Activated CD4-positive, alpha-beta memory T cell treated with anti-CD3 and anti-CD28 coated beads for 36 hours (primary cell): ENCODE data around the gene AREG. TPM values are rescaled to one million over a fixed set of nuclear protein-coding genes. Genes with fewer than 3 reads are reported as not detected.

Source experiments
- CTCF ChIA-PET: fragments of 350-600 bp; sonication (Branson Sonifier 250); formaldehyde crosslinking; loops from one replicate; lab custom pipeline; 2021; ENCODE audit warnings: antibody characterized with exemption, inconsistent platforms; lab: Charles Lee
- POLR2A ChIA-PET: fragments of 350-600 bp; sonication (Branson Sonifier 250); formaldehyde crosslinking; loops from one replicate; lab custom pipeline; 2021; ENCODE audit warnings: antibody characterized with exemption; lab: Charles Lee
- DNase-seq: peaks from one replicate; pipeline ENCODE4 v3.0.0-alpha.2; 2020
- H3K27ac Mint-ChIP-seq: one replicate; pipeline ENCODE4 v1.8.0; 2021; ENCODE audit warnings: mixed read lengths
- H3K27me3 Mint-ChIP-seq: one replicate; pipeline ENCODE4 v1.8.0; 2021; ENCODE audit warnings: mixed read lengths
- H3K36me3 Mint-ChIP-seq: one replicate; pipeline ENCODE4 v1.8.0; 2021; ENCODE audit warnings: mixed read lengths
- H3K4me1 Mint-ChIP-seq: one replicate; pipeline ENCODE4 v1.8.0; 2021; ENCODE audit warnings: low read depth, mixed read lengths
- H3K4me3 Mint-ChIP-seq: one replicate; pipeline ENCODE4 v1.8.0; 2021; ENCODE audit warnings: mild to moderate bottlenecking, mixed read lengths
- H3K9me3 Mint-ChIP-seq: one replicate; pipeline ENCODE4 v1.8.0; 2021; ENCODE audit warnings: mixed read lengths
- intact Hi-C: fragments of 100-400 bp; cut with micrococcal nuclease; formaldehyde crosslinking; loops from one replicate; pipeline ENCODE4 v1.15.1; 2023
- total RNA-seq, 2 experiments: library from RNA; stranded (reverse); gene quantifications; one replicate each; pipeline ENCODE4 v1.2.3, GENCODE V29; 2021

Gene AREG
- total RNA-seq, 2 experiments from 2014 or later = 0.36 to 0.74 TPM

DNA sequence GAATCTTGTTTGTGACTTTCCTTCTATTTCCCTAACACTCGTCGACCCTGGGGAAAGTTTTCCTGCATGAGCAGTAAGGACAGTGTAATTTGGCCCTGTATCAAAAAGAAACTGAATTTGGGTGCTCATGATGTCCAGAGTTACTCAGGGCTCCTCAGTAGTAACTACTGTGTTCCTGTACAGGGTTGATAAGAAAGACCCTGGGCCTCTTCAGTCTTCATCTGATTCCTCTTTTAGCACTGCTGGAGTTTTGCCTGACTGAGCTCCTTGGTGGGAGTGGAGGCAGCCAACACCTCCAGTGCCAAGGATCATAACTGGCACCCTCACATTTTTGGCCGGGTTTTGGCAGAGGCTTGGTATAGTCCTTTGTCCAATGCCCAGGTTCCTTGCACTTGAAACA, 7.1 kb upstream of the AREG start:
- ChIA-PET POLR2A (no interaction called here), CTCF (no interaction called here)
- H3K4me1 Mint-ChIP-seq = no peaks in the 10 kb centered on the region

DNA sequence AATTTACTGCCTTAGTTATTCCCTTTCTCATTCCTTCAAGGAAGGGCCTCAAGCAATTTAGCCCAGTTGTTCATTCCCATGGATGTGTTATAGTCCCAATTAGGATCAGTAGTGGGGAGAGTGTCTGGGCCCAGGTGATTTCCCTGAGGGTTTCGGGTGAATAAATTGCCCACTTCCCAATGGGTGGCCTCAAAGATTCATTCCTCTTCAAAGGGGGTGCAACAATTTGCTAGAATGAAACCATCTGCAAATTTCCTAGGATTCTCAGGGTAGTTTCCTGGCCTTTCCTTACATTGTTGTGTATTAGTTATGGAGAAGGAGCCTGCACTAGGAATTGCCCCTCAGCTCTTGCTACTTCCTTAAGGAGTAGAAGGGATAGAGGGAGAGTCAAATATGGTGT, 6.3 kb upstream of the AREG start:
- no peak overlapping the region for H3K27ac Mint-ChIP-seq

More for the DNA sequence above, 7.1 kb upstream of the AREG start:
- no peak overlapping the region for H3K27ac Mint-ChIP-seq
- H3K9me3 Mint-ChIP-seq = no peaks in the 10 kb centered on the region
- intact Hi-C loops = no loop called here
- DNase-seq = no peak
- H3K36me3 Mint-ChIP-seq = no peaks in the 10 kb centered on the region
- H3K27me3 Mint-ChIP-seq = peaks cover 3% of the 10 kb centered on the region
- no peak overlapping the region for H3K4me3 Mint-ChIP-seq

DNA sequence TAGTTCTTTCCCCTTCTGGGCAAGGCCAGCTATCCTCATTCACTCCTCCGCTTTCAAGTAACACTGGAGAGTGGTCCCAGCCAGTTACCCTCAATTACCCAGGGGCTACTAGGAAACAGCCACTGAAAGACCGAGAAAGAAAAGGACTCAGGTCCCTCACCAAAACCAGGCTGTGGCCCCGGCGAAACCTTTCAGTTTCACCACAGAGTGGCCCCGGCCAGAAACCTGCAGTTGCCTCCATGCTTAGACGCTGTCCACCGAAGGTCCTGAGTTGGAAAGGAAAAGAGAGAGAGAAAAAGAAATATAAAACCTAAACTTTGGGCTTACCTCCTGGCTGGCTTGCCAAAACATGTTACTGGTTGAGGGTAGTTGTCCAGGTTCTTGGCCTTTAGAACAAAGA, 5.0 kb upstream of the AREG start:
- Mint-ChIP-seq H3K27ac (no peak overlapping the region), H3K36me3 (no peaks in the 10 kb centered on the region), H3K4me3 (no peak overlapping the region), H3K9me3 (no peaks in the 10 kb centered on the region), H3K27me3 (peaks cover 2% of the 10 kb centered on the region), H3K4me1 (peaks cover 8% of the 10 kb centered on the region)
- ChIA-PET CTCF (no interaction called here), POLR2A (no interaction called here)
- DNase-seq = no peak
- intact Hi-C loops = no loop called here

More for the DNA sequence above, 6.3 kb upstream of the AREG start:
- intact Hi-C loops = no loop called here
- ChIA-PET CTCF (no interaction called here), POLR2A (no interaction called here)
- no peaks in the 10 kb centered on the region for H3K9me3 Mint-ChIP-seq
- no peak for DNase-seq
- no peak overlapping the region for H3K4me3 Mint-ChIP-seq
- peaks cover 3% of the 10 kb centered on the region for H3K27me3 Mint-ChIP-seq
- H3K36me3 Mint-ChIP-seq = no peaks in the 10 kb centered on the region
- no peaks in the 10 kb centered on the region for H3K4me1 Mint-ChIP-seq

DNA sequence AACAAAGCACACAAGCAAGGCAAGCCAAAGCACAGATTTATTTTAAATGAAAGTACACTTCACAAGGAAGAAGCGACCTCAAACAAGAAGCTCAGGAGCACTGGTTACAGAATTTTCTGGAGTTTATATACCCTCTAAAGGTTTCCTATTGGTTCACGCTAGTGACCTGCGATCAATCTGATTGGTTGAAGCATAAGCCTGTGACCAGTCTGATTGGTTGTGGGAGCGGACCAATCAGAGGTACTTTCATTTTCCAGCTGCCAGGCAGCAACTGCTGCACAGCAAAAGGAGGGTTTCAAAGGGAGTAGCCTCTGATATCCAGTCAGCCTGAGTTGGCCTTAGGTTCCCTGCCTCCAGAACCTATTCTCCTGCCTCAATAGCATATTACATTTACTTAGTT, 4.6 kb upstream of the AREG start:
- POLR2A ChIA-PET = no interaction called here
- intact Hi-C loops = no loop called here
- peaks cover 2% of the 10 kb centered on the region for H3K27me3 Mint-ChIP-seq
- DNase-seq = no peak
- no peak overlapping the region for H3K4me3 Mint-ChIP-seq
- H3K9me3 Mint-ChIP-seq = no peaks in the 10 kb centered on the region
- no peaks in the 10 kb centered on the region for H3K36me3 Mint-ChIP-seq
- H3K27ac Mint-ChIP-seq = no peak overlapping the region
- H3K4me1 Mint-ChIP-seq = peaks cover 8% of the 10 kb centered on the region
- CTCF ChIA-PET = no interaction called here

DNA sequence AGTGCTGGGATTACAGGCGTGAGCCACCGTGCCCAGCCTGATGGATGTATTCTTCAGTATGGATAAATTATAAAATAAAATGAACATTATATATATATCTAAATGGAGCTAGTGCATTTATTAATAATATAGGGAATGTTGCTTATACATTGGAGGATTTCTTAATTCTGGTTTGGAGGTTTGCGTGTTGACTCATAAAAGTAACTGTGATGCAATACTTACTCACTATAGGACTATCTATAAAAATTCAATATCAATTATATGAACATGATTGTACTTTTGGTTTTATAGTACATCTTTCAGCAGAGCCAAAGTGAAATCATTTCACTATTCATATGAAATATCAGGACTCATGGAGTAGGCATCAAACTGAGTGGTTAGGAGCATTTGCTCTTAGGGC, 3.2 kb upstream of the AREG start:
- H3K9me3 Mint-ChIP-seq = no peaks in the 10 kb centered on the region
- peaks cover 2% of the 10 kb centered on the region for H3K27me3 Mint-ChIP-seq
- POLR2A ChIA-PET = no interaction called here
- CTCF ChIA-PET = no interaction called here
- no peak overlapping the region for H3K27ac Mint-ChIP-seq
- DNase-seq = no peak
- intact Hi-C loops = no loop called here
- H3K4me3 Mint-ChIP-seq = no peak overlapping the region
- H3K36me3 Mint-ChIP-seq = no peaks in the 10 kb centered on the region
- peaks cover 14% of the 10 kb centered on the region for H3K4me1 Mint-ChIP-seq

DNA sequence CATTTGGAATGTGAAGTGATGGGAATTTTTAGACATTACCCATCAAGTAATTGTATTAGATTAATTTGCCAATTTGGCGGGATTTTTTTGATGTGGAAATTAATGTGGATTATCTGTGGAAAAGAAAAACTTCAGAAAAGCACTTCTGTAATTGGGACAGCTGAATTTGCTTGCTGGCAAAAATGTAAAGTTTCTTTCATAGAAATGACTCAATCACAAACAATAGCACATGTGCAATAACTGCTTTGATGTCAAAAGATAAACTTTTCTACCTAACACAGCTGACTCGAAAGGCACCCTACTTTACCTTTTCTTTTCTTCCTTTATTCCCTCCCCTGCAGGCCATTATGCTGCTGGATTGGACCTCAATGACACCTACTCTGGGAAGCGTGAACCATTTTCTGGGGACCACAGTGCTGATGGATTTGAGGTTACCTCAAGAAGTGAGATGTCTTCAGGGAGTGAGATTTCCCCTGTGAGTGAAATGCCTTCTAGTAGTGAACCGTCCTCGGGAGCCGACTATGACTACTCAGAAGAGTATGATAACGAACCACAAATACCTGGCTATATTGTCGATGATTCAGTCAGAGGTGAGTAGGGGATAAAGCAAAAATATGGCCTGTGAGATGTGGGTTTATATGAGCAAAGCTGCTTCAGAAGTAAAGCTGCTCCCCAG, 1.4 kb downstream of the AREG start:
- DNase-seq = no peak
- intact Hi-C loops = loop anchor here (5.0 kb wide), 2 partner anchors 176 to 219 kb away; no protein-coding TSS in a partner anchor
- no peaks in the 10 kb centered on the region for H3K27me3 Mint-ChIP-seq
- H3K4me1 Mint-ChIP-seq = peaks cover 16% of the 10 kb centered on the region
- POLR2A ChIA-PET = no interaction called here
- no peaks in the 10 kb centered on the region for H3K36me3 Mint-ChIP-seq
- H3K27ac Mint-ChIP-seq = no peak overlapping the region
- no peak overlapping the region for H3K4me3 Mint-ChIP-seq
- CTCF ChIA-PET = interaction anchor here (0.9 kb wide), 1 partner anchor 22 kb away, joined by 3 read pairs; no protein-coding TSS in a partner anchor
- no peaks in the 10 kb centered on the region for H3K9me3 Mint-ChIP-seq

DNA sequence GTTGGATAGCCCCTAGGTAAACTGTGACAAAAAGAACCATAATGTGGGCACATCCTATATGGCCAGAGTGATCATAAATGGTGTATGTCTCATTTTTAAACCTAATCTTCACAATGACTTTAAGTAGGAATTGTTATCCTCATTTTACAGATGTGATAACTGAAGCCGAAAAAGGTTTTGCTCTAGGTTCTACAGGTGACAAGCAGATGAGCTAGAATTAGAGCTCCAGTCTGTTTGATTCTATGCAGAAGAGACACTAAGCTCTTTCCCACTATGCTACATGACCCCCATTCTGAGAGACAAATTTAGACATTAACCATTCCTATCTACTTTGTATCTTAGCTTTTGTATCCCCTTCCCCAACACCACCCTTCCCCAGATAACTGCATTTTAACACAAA, 2.0 kb downstream of the AREG start:
- no peak for DNase-seq
- intact Hi-C loops = loop anchor here (5.0 kb wide), 2 partner anchors 175 to 220 kb away; no protein-coding TSS in a partner anchor
- H3K27me3 Mint-ChIP-seq = no peaks in the 10 kb centered on the region
- no peaks in the 10 kb centered on the region for H3K36me3 Mint-ChIP-seq
- H3K4me3 Mint-ChIP-seq = no peak overlapping the region
- ChIA-PET POLR2A (no interaction called here), CTCF (no interaction called here)
- H3K27ac Mint-ChIP-seq = no peak overlapping the region
- no peaks in the 10 kb centered on the region for H3K9me3 Mint-ChIP-seq
- peaks cover 16% of the 10 kb centered on the region for H3K4me1 Mint-ChIP-seq

DNA sequence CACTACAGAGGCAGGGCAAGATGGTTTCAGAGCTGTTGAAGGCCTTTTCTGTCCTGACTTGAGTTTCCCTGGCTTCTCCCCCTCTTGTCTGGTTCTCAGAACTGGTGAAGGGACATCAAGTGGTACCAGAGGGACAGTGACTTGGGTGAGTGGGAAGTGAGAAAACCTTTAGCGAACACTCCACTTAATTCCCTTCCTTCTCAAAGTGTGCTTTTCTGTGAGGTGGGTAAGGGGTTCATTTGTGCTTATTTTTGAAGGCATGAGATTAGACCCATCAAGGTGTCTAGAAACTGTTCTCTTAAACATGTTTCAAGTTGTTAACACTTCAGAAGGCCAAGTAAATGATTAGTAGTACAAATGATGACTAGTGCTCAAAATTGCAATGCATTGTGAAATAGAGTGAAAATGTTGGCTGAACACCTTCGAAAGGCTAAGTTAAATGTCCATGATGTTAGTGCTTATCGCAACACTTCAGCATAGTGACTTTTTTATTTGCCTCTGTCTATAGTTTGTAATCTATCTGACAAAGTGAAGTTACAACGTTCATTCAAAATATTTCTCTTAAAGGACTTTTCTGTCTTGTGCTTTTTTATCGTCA, 2.8 kb downstream of the AREG start:
- POLR2A ChIA-PET = no interaction called here
- peaks cover 16% of the 10 kb centered on the region for H3K4me1 Mint-ChIP-seq
- no peaks in the 10 kb centered on the region for H3K36me3 Mint-ChIP-seq
- DNase-seq = no peak
- CTCF ChIA-PET = no interaction called here
- no peaks in the 10 kb centered on the region for H3K9me3 Mint-ChIP-seq
- H3K4me3 Mint-ChIP-seq = no peak overlapping the region
- intact Hi-C loops = loop anchor here (5.0 kb wide), 2 partner anchors 175 to 220 kb away; no protein-coding TSS in a partner anchor
- H3K27ac Mint-ChIP-seq = no peak overlapping the region
- no peaks in the 10 kb centered on the region for H3K27me3 Mint-ChIP-seq

DNA sequence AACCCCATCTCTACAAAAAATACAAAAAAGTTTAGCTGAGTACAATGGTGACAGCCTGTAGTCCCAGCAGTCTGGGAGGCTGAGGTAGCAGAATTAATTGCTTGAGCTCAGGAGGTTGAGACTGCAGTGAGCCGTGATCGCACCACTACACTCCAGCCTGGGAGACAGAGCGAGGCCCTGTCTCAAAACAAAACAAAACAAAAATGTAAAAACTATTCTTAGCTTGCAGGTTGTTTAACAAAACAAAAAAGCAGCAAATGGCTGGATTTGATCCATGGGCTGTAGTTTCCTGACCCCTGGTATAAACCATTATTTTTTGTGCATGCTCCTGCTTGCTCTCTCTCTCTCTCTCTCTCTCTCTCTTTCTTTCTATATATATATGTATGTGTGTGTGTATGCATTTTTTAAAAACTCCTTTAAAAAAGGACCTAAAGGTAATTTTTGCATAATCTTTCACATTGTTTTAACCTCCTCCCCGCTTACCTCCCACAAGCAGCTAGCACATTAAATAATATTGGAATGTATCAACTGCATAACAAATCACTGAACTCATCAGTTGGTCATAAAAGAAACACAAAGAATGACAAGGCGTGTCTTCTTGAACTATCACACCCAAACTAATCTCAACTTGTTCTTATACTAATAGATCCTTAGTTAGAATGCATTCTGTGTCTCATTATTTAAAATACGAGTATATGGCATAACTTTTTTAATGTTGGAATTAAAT, 4.8 kb downstream of the AREG start:
- H3K4me1 Mint-ChIP-seq = peaks cover 9% of the 10 kb centered on the region
- no peak for DNase-seq
- intact Hi-C loops = loop anchor here (5.0 kb wide), 2 partner anchors 173 to 222 kb away; no protein-coding TSS in a partner anchor
- H3K4me3 Mint-ChIP-seq = no peak overlapping the region
- no peaks in the 10 kb centered on the region for H3K27me3 Mint-ChIP-seq
- no peak overlapping the region for H3K27ac Mint-ChIP-seq
- peaks cover 4% of the 10 kb centered on the region for H3K36me3 Mint-ChIP-seq
- no peaks in the 10 kb centered on the region for H3K9me3 Mint-ChIP-seq
- CTCF ChIA-PET = interaction anchor here (1.3 kb wide), 1 partner anchor 79 kb away, joined by 3 read pairs; no protein-coding TSS in a partner anchor
- POLR2A ChIA-PET = no interaction called here

DNA sequence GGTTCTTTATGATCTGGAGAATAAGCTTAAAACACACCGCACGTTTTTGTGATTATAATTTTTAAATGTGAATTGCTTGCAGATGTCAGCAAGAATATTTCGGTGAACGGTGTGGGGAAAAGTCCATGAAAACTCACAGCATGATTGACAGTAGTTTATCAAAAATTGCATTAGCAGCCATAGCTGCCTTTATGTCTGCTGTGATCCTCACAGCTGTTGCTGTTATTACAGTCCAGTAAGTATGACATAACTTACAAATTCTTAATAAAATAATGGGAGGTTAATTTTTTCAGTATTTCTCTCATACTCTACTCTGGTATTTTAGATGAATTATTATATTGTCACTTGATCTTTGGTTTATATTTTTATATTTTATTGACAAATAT, 5.4 kb downstream of the AREG start:
- Mint-ChIP-seq H3K27me3 (no peaks in the 10 kb centered on the region), H3K4me3 (no peak overlapping the region), H3K27ac (no peak overlapping the region), H3K36me3 (peaks cover 4% of the 10 kb centered on the region), H3K9me3 (no peaks in the 10 kb centered on the region), H3K4me1 (peaks cover 9% of the 10 kb centered on the region)
- ChIA-PET CTCF (interaction anchor here (1.3 kb wide), 1 partner anchor 79 kb away, joined by 3 read pairs; no protein-coding TSS in a partner anchor), POLR2A (no interaction called here)
- no peak for DNase-seq
- intact Hi-C loops = no loop called here

DNA sequence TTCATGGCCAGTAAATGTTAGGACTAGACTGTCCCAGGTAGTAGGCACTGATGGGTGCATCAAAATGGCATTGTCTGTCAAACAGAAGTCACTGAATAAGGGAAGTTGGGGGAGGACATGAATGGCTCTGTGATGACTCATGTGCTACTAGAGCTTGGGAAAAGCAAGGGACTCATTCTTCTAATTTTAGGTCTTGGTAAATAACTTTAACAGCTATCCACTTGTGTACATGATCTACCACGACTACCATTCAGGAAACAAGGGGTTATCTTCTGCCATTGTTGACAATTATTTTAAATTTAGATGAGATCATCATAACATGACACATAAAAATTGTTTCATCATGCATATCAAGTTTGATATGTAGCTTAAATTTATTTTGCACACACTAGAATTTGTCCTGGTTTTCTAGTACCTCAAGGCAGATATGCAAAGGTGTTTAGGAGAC, 6.3 kb downstream of the AREG start:
- peaks cover 5% of the 10 kb centered on the region for H3K4me1 Mint-ChIP-seq
- POLR2A ChIA-PET = no interaction called here
- CTCF ChIA-PET = no interaction called here
- H3K9me3 Mint-ChIP-seq = no peaks in the 10 kb centered on the region
- intact Hi-C loops = no loop called here
- H3K36me3 Mint-ChIP-seq = peaks cover 4% of the 10 kb centered on the region
- H3K27me3 Mint-ChIP-seq = no peaks in the 10 kb centered on the region
- H3K27ac Mint-ChIP-seq = no peak overlapping the region
- DNase-seq = no peak
- no peak overlapping the region for H3K4me3 Mint-ChIP-seq

DNA sequence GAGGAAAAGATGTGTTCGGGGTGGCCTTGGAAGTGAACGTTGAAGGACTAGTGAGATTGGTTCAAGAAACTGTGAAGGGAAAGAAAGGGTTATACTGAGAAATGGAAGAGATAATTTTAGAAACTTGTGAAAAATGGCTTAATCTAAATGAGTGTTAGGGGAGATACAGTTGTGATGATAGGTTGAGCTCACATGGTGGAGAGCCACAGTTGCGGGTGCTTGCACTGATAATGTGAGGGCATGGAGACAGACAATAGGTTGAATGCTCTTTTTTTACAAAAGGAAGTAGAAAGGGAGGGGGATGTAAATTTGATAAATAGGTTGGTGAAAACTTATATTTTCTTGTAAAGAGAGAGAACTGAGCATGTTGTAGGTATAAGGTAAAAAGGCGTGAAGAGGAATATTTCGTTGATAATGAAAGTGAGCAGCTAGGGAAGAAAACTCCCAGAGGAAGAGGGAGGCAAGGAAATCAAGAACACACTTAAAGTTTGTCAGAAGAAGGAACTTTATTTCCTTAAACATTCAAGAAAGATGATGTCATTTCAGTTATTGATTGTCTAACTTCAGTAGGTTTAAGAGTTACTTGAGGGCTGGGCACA, 8.2 kb downstream of the AREG start:
- POLR2A ChIA-PET = no interaction called here
- no peak overlapping the region for H3K27ac Mint-ChIP-seq
- intact Hi-C loops = no loop called here
- no peaks in the 10 kb centered on the region for H3K27me3 Mint-ChIP-seq
- H3K36me3 Mint-ChIP-seq = peaks cover 4% of the 10 kb centered on the region
- CTCF ChIA-PET = interaction anchor here (0.7 kb wide), 1 partner anchor 319 kb away, joined by 3 read pairs; no protein-coding TSS in a partner anchor
- peaks cover 2% of the 10 kb centered on the region for H3K4me1 Mint-ChIP-seq
- no peaks in the 10 kb centered on the region for H3K9me3 Mint-ChIP-seq
- no peak for DNase-seq
- no peak overlapping the region for H3K4me3 Mint-ChIP-seq
